GM10248 (cell line): ENCODE measurements around the gene MYO15B.
A peak's percentile ranks its signal among the peaks of the same experiment; 100 is the strongest.

Experiments
- CTCF ChIA-PET: fragments of 300-600 bp; sonication (Branson Sonifier 250); formaldehyde crosslinking; extraction: SDS; loops from one replicate; lab custom pipeline; 2021; ENCODE audit warnings: antibody characterized with exemption; lab: Yijun Ruan, JAX
- POLR2A ChIA-PET: fragments of 350-650 bp; sonication (Branson Sonifier 250); formaldehyde crosslinking; extraction: SDS; loops from one replicate; lab custom pipeline; 2020; ENCODE audit warnings: antibody characterized with exemption; lab: Yijun Ruan, JAX
- DNase-seq: peaks from one replicate; pipeline ENCODE4 v3.0.0; 2012; ENCODE audit errors: extremely low spot score
- TF ChIP-seq, protein P1 (sequence below): IDR thresholded peaks from 2 replicates; pipeline ENCODE4 v1.5.1; 2012; ENCODE audit warnings: mild to moderate bottlenecking, low read depth; ENCODE audit errors: extremely low read depth, missing control alignments, control extremely low read depth

Gene MYO15B

DNA sequence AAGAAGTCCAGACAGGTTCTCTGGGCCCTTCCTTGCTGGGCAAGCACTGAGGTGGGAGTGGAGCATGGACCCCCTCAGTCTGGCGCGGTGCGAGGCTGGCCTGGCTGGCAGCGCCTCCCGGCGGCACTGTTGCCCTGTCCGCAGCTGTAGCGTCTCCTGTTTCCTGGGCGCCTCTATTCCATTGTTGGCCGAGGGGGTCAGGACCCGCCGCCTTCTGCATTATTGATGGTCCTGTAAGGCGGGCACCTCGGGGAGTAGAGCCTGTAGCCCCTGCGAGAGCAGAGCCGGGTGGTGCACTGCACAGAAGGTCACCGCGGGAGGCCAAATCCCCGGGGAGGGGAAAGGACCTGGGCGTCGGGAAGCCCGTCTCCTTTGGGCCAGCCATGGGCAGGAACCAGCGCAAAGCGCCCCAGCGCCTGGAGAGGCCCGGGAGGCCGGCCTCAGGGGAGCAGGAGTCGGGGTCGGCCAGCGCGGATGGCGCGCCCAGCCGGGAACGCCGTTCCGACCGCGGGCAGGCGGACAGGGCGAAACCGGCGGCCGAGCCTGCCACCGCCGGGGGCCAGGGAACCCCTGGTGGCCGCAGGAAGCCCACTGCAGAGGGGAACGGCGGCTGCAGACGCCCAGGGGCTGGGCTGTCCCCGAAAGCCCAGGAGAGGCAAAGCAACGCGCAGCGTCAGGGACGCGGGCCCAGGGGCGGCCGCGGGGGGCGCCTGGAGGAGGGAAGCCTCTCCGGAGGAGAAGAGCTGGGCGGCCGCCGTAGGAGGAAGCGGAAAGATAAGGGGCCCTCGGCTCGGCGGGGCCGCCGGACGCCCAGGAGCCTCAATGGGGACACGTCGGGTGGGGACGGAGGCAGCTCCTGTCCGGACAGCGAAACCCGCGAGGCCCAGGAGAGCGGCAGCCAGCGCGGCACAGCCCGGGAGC lies at the start of gene MYO15B:
Gene MYO15B, plus strand, starts transcription at position 126 of the 921 bp plus-strand sequence. Its CDS starts 258 bp downstream, at position 384.
- POLR2A ChIA-PET = no interaction called here
- DNase-seq = no peak
- TF ChIP-seq, protein P1, sequence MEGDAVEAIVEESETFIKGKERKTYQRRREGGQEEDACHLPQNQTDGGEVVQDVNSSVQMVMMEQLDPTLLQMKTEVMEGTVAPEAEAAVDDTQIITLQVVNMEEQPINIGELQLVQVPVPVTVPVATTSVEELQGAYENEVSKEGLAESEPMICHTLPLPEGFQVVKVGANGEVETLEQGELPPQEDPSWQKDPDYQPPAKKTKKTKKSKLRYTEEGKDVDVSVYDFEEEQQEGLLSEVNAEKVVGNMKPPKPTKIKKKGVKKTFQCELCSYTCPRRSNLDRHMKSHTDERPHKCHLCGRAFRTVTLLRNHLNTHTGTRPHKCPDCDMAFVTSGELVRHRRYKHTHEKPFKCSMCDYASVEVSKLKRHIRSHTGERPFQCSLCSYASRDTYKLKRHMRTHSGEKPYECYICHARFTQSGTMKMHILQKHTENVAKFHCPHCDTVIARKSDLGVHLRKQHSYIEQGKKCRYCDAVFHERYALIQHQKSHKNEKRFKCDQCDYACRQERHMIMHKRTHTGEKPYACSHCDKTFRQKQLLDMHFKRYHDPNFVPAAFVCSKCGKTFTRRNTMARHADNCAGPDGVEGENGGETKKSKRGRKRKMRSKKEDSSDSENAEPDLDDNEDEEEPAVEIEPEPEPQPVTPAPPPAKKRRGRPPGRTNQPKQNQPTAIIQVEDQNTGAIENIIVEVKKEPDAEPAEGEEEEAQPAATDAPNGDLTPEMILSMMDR = peak; percentile 29
- CTCF ChIA-PET = interaction anchor here (0.6 to 5.5 kb wide), 10 partner anchors 13 to 165 kb away, joined by 3 to 61 read pairs (median 4); partner anchors contain the start of gene SMIM5

DNA sequence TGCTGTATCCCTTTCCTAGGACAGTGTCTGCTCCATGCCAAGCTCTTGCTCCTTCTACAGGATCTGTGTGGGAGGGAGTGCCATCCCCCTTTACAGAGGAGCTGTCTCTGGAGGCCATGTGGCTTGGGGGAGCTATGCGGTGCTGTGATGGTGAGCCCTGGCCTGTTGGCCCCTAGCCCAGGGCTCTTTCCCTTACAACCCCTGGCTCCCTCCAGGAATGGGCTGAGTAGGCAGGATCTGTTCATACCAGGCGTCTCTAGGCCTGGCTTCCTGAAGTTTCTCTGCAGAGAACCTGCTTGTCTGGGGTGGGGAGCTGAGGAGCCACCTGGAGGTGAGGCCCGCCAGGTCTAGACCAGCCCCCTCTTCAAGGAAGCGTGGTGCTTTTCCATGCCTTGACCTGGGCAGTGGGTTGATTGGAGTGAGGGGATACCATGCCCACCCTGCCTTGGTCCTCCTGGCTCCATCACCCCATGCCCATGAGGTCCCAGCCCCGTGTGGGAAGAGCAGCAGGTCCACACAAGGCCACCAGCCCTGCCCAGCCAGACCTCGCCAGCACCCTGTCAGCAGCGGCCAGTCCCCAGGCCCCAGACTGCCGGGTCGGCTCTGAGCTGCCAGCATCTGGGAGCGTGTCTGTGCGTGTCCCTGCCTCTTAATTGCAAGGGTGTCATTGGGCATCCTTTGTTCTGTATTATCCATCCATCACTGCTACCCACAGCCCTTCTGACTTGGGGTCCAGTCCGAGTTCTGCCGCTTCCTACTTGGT lies 47.5 kb upstream of the MYO15B start:
- POLR2A ChIA-PET = no interaction called here
- CTCF ChIA-PET = interaction anchor here (1.5 kb wide), 1 partner anchor 61 kb away, joined by 3 read pairs; no protein-coding TSS in a partner anchor

DNA sequence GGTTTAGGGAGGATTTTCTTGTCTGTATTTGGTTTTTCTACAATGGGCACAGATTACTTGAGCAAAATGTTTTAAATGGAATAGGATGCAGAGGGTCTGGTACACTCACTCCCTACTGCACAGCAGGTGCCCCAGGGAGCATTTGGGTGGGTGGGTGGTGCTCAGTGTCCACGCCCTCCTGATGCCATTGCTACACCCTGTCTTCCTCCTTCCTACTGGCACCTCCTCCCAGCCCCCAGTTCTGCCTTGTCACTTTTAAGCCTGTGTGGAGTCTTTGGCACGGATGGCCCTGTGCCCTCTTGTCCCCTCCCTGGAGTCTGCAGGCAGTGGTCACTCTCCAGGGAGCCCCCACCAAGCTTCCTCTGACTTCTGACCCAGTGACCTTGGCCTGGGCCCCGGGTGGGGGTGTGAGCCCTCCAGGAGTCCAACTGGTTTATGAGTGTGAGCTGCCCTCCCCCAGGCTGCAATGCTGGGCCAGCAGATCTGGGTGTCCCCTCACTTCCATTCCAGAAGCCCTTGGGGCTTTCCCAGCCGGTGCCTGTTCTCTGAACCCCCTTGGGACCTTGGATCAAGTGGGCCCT lies 46.6 kb upstream of the MYO15B start:
- POLR2A ChIA-PET = no interaction called here
- CTCF ChIA-PET = interaction anchor here (1.5 kb wide), 1 partner anchor 60 kb away, joined by 3 read pairs; no protein-coding TSS in a partner anchor
- DNase-seq = no peak
- TF ChIP-seq, protein P1 = no peak

More for the DNA sequence above, 47.5 kb upstream of the MYO15B start:
- TF ChIP-seq, protein P1 = no peak
- no peak for DNase-seq

DNA sequence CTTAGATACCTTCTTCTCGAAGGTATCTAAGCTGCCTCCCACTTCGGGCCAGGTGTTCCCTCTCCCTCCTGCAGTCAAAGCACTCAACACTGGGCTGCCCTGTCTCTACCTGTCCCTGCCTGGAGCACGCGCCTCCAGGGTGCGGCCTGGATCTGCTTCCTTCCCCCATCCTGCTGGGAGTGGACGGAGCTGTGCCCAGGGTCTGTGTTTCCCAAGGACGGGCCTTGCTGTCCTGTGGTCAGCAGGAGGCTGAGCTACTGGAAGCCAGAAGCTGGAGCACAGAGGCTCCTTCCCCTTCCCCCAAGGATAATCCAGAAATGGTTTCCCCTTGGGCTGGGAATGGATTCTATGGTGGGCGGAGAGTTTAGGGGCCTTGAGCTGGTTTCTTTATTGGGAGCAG lies 45.4 kb upstream of the MYO15B start:
- TF ChIP-seq, protein P1 = no peak
- ChIA-PET CTCF (interaction anchor here (1.2 to 2.0 kb wide), 3 partner anchors 18 to 91 kb away, joined by 3 to 7 read pairs (median 3); partner anchors contain the start of gene SMIM5), POLR2A (interaction anchor here (0.6 kb wide), 1 partner anchor 63 kb away, joined by 5 read pairs; no protein-coding TSS in a partner anchor)
- DNase-seq = no peak

DNA sequence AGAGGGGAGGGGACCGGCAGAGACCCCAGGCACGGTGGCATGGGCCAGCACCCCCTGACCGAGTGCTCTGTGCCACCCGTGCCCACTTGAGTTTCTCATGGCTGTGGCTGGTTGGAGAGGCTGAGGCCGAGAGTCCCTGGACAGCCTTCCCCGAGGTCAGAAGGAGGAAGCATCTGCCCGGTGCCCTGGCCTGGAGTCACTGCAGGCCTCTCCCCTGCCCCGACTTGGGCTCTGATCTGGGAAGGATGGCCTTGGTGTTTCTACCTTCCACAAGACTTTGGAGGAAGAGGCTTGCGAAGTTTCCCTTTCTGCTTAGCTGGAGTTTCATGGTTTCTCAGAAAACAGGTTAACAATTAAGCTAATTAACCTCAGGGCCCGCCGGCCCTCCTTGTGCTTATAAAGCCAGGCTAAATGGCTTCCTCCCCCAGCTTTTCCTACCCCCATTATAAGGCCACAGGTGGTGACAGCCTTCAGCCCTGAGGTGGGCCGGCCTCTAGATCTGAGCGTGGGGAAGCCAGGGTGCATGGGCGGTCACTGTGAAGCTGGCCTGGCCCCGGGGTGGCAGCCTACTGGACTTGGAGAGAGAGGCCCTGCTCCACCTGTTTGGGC lies 44.8 kb upstream of the MYO15B start:
- POLR2A ChIA-PET = interaction anchor here (0.6 kb wide), 1 partner anchor 63 kb away, joined by 5 read pairs; no protein-coding TSS in a partner anchor

More for the DNA sequence above, 44.8 kb upstream of the MYO15B start:
- TF ChIP-seq, protein P1 = no peak
- no peak for DNase-seq
- CTCF ChIA-PET = interaction anchor here (1.2 to 2.0 kb wide), 4 partner anchors 19 to 132 kb away, joined by 3 to 7 read pairs (median 3); partner anchors contain the start of gene SMIM5
